ENCODE data around the gene TMEM171. TPM values are rescaled to one million over a fixed set of nuclear protein-coding genes. Genes with fewer than 3 reads are reported as not detected.

TMEM171 gene
- total and polyA plus RNA-seq, 9 of the 15 experiments (the other 6 are each of a cell fraction or from before 2014, with no cell fraction given), result 0.08 TPM; not detected in 8

- FAIRE-seq, result no peak
- in situ Hi-C loops (cut with MboI), result no loop called here
- POLR2A ChIA-PET, result no interaction called here
- TF ChIP-seq RBM17 (IDR thresholded peaks at IDR 0.05; ENCODE audit: borderline replicate concordance, low read depth, low read length), result no peak
- no peak for TF ChIP-seq ASH1L (IDR thresholded peaks at IDR 0.05; ENCODE audit: borderline replicate concordance, low read depth, partially characterized antibody)
- no peak for TF ChIP-seq ZNF511 (CRISPR knock-in tag; IDR thresholded peaks at IDR 0.05)
- TF ChIP-seq, protein P1, sequence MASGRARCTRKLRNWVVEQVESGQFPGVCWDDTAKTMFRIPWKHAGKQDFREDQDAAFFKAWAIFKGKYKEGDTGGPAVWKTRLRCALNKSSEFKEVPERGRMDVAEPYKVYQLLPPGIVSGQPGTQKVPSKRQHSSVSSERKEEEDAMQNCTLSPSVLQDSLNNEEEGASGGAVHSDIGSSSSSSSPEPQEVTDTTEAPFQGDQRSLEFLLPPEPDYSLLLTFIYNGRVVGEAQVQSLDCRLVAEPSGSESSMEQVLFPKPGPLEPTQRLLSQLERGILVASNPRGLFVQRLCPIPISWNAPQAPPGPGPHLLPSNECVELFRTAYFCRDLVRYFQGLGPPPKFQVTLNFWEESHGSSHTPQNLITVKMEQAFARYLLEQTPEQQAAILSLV (tag; IDR thresholded peaks at IDR 0.05), result no peak
- TF ChIP-seq CSDE1 (IDR thresholded peaks at IDR 0.05), result no peak
- no peak for TF ChIP-seq NFE2 (IDR thresholded peaks at IDR 0.05; ENCODE audit: low read depth)
- no peak for TF ChIP-seq CBX3 (IDR thresholded peaks at IDR 0.05; ENCODE audit: borderline replicate concordance in 1 of 2, low read length in 2 of 2)
- TF ChIP-seq NRF1 (conservative IDR thresholded peaks at IDR 0.05 in 1 of 2, IDR thresholded peaks at IDR 0.05 in 1 of 2), result no peak
- TF ChIP-seq, protein P2, sequence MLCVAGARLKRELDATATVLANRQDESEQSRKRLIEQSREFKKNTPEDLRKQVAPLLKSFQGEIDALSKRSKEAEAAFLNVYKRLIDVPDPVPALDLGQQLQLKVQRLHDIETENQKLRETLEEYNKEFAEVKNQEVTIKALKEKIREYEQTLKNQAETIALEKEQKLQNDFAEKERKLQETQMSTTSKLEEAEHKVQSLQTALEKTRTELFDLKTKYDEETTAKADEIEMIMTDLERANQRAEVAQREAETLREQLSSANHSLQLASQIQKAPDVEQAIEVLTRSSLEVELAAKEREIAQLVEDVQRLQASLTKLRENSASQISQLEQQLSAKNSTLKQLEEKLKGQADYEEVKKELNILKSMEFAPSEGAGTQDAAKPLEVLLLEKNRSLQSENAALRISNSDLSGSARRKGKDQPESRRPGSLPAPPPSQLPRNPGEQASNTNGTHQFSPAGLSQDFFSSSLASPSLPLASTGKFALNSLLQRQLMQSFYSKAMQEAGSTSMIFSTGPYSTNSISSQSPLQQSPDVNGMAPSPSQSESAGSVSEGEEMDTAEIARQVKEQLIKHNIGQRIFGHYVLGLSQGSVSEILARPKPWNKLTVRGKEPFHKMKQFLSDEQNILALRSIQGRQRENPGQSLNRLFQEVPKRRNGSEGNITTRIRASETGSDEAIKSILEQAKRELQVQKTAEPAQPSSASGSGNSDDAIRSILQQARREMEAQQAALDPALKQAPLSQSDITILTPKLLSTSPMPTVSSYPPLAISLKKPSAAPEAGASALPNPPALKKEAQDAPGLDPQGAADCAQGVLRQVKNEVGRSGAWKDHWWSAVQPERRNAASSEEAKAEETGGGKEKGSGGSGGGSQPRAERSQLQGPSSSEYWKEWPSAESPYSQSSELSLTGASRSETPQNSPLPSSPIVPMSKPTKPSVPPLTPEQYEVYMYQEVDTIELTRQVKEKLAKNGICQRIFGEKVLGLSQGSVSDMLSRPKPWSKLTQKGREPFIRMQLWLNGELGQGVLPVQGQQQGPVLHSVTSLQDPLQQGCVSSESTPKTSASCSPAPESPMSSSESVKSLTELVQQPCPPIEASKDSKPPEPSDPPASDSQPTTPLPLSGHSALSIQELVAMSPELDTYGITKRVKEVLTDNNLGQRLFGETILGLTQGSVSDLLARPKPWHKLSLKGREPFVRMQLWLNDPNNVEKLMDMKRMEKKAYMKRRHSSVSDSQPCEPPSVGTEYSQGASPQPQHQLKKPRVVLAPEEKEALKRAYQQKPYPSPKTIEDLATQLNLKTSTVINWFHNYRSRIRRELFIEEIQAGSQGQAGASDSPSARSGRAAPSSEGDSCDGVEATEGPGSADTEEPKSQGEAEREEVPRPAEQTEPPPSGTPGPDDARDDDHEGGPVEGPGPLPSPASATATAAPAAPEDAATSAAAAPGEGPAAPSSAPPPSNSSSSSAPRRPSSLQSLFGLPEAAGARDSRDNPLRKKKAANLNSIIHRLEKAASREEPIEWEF (CRISPR knock-in tag; IDR thresholded peaks at IDR 0.05), result no peak
- TF ChIP-seq ZNF354B (CRISPR knock-in tag; IDR thresholded peaks at IDR 0.05), result no peak
- no peak for TF ChIP-seq KLF16 (IDR thresholded peaks at IDR 0.05)
- no peak for TF ChIP-seq DNMT1 (IDR thresholded peaks at IDR 0.05)
- TF ChIP-seq SOX6 (IDR thresholded peaks at IDR 0.05), result no peak
- TF ChIP-seq MTA1 (IDR thresholded peaks at IDR 0.05; ENCODE audit: borderline replicate concordance), result no peak
- TF ChIP-seq HDAC8 (tag; IDR thresholded peaks at IDR 0.05), result no peak
- TF ChIP-seq HDAC3 (IDR thresholded peaks at IDR 0.05; ENCODE audit: borderline replicate concordance, partially characterized antibody), result no peak
- TF ChIP-seq, protein P3, sequence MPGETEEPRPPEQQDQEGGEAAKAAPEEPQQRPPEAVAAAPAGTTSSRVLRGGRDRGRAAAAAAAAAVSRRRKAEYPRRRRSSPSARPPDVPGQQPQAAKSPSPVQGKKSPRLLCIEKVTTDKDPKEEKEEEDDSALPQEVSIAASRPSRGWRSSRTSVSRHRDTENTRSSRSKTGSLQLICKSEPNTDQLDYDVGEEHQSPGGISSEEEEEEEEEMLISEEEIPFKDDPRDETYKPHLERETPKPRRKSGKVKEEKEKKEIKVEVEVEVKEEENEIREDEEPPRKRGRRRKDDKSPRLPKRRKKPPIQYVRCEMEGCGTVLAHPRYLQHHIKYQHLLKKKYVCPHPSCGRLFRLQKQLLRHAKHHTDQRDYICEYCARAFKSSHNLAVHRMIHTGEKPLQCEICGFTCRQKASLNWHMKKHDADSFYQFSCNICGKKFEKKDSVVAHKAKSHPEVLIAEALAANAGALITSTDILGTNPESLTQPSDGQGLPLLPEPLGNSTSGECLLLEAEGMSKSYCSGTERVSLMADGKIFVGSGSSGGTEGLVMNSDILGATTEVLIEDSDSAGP (CRISPR knock-in tag; IDR thresholded peaks at IDR 0.05), result no peak
Observed at GRCh38 chr5:73142035-73142434, 21.7 kb downstream of the TMEM171 start.

More at GRCh38 chr5:73142035-73142434, 21.7 kb downstream of the TMEM171 start:
- no peaks in the 10 kb centered on the region for H3K4me1 ChIP-seq (replicated peaks in 1 of 2; ENCODE audit: control insufficient read depth in 2 of 2, insufficient read depth in 2 of 2, low read length in 2 of 2)
- no peak overlapping the region for H3K27ac ChIP-seq (ENCODE audit: extremely low read depth, low read depth, low read length)
- H3K9me3 ChIP-seq (replicated peaks; ENCODE audit: control insufficient read depth, insufficient read depth, low read depth, low read length), result no peaks in the 10 kb centered on the region
- WGBS (ENCODE audit: insufficient coverage, low coverage, missing lambda C conversion rate), result 3% methylated on average over 8 of the region's 8 CpGs
- H3K9ac ChIP-seq (ENCODE audit: insufficient read depth in 1 of 2, low read depth in 2 of 2, low read length in 2 of 2), result no peak overlapping the region
- H2AFZ ChIP-seq (ENCODE audit: low read depth, low read length), result no peak overlapping the region
- DNase-seq (ENCODE audit: extremely low read depth in 1 of 4, low spot score in 3 of 4) (no peak), ATAC-seq (no peak)
- CTCF ChIA-PET (ENCODE audit: low intra/inter-chr PET ratio), result no interaction called here
- no peaks in the 10 kb centered on the region for H3K36me3 ChIP-seq (ENCODE audit: control insufficient read depth, insufficient read depth, low read length)
- no TSS peak for BruUV-seq (replicated peaks)
- intact Hi-C loops (cut with micrococcal nuclease), result no loop called here
- peaks cover 14 to 28% of the 10 kb centered on the region in 2 experiments; a peak in 4 of 5 replicates for H3K27me3 ChIP-seq (ENCODE audit: control insufficient read depth in 2 of 2, insufficient read depth in 2 of 2, low read length in 2 of 2)
- no peaks in the 10 kb centered on the region for H3K9me1 ChIP-seq (ENCODE audit: control insufficient read depth, insufficient read depth, low read length)
- H4K20me1 ChIP-seq (replicated peaks; ENCODE audit: control insufficient read depth, insufficient read depth, low read length), result no peaks in the 10 kb centered on the region
- no peak overlapping the region for H3K4me2 ChIP-seq (ENCODE audit: insufficient read depth, low read length)
- H3K4me3 ChIP-seq, result no peak overlapping the region
- H3K79me2 ChIP-seq (ENCODE audit: control insufficient read depth, insufficient read depth, low read length), result no peaks in the 10 kb centered on the region
